RWPE2 (cell line): ENCODE measurements around the gene PSIP1.

Experiments
- ATAC-seq: fragments of 200-7000 bp; cut with Tn5 transposase; 3 replicates; pipeline ENCODE4 v1.9.1; 2021; ENCODE audit warnings: low read depth
- DNase-seq: peaks from one replicate; pipeline ENCODE4 v3.0.0-alpha.2; 2020; ENCODE audit warnings: low spot score
- H3K27ac ChIP-seq: fragments of 450-650 bp; 2 replicates; pipeline ENCODE4 v1.5.1; 2017; ENCODE audit warnings: mild to moderate bottlenecking; ENCODE audit not compliant: poor library complexity, severe bottlenecking
- H3K27me3 ChIP-seq: fragments of 250-450 bp; sonication (Bioruptor Pico); 2 replicates; pipeline ENCODE4 v1.5.1; 2021; ENCODE audit warnings: mild to moderate bottlenecking, moderate library complexity; ENCODE audit not compliant: insufficient read depth, poor library complexity, severe bottlenecking
- H3K36me3 ChIP-seq: fragments of 250-450 bp; sonication (Bioruptor Pico); 2 replicates; pipeline ENCODE4 v1.5.1; 2020; ENCODE audit warnings: low read depth, mild to moderate bottlenecking, moderate library complexity
- H3K4me1 ChIP-seq: fragments of 250-450 bp; sonication (Bioruptor Pico); 2 replicates; pipeline ENCODE4 v1.5.1; 2021; ENCODE audit warnings: mild to moderate bottlenecking, moderate library complexity; ENCODE audit not compliant: insufficient read depth, poor library complexity, severe bottlenecking
- H3K4me3 ChIP-seq: fragments of 250-450 bp; sonication (Bioruptor Pico); 2 replicates; pipeline ENCODE4 v1.5.1; 2021; ENCODE audit warnings: mild to moderate bottlenecking, moderate library complexity; ENCODE audit not compliant: severe bottlenecking
- H3K9me3 ChIP-seq: fragments of 250-450 bp; sonication (Bioruptor Pico); 2 replicates; pipeline ENCODE4 v1.5.1; 2021; ENCODE audit warnings: mild to moderate bottlenecking, moderate library complexity; ENCODE audit not compliant: severe bottlenecking
- TF ChIP-seq, protein P1 (sequence below): fragments of 450-650 bp; IDR thresholded peaks from one replicate; pipeline ENCODE4 v1.5.1; 2017; ENCODE audit warnings: mild to moderate bottlenecking, moderate library complexity; ENCODE audit not compliant: poor library complexity, severe bottlenecking

Gene PSIP1

DNA sequence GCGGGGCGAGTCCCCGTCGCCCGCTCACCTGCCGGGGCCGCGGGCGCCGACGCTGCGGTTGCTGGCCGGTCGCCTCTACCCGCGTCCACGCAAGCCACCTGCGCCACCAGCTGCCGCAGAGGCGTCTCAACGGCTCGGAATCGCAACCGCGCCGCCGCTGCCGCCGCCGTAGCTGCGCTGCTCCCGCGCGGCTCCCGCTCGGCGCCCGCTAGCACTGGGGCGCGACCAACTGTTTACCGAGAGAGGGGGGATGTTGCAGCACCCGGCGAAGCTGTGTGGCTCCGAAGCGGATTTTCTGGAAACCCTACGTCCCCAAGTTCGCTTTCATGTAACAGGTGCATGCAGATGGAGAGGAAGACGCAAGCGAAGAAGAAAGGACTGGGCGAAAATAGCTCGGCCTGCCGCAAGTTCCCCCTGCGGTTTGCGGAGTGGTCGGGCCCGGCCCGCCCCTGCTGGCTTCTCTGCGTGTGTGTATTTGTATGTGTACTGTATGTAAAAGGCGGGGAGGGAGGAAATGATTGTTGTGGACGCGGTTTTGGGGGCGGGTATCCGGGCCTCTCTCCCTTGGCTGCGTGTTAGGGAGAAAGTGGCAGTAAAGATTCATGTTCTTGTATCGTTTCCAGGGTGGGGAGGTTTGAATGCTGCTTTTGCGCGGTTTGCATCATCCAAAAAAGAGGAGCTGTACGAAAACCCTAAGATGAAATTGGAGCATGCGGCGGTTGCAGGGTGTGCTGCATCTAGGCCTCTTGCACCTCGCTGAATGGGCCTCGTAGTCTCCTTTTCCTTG is at the start of gene PSIP1:
TSS of gene PSIP1 (minus strand) at position 182 of the 787 bp plus-strand sequence. CDS start 782 bp downstream, outside the sequence.
- ATAC-seq (peak; percentile 81), DNase-seq (no peak)
- Histone ChIP-seq H3K9me3 (no peaks in the 10 kb centered on the region), H3K27ac (peak within 1 kb of the TSS; percentile 47), H3K36me3 (peaks cover 39% of the 10 kb centered on the region), H3K4me1 (peaks cover 20% of the 10 kb centered on the region), H3K27me3 (no peaks in the 10 kb centered on the region), H3K4me3 (peak within 1 kb of the TSS; percentile 91)
- TF ChIP-seq, protein P1, sequence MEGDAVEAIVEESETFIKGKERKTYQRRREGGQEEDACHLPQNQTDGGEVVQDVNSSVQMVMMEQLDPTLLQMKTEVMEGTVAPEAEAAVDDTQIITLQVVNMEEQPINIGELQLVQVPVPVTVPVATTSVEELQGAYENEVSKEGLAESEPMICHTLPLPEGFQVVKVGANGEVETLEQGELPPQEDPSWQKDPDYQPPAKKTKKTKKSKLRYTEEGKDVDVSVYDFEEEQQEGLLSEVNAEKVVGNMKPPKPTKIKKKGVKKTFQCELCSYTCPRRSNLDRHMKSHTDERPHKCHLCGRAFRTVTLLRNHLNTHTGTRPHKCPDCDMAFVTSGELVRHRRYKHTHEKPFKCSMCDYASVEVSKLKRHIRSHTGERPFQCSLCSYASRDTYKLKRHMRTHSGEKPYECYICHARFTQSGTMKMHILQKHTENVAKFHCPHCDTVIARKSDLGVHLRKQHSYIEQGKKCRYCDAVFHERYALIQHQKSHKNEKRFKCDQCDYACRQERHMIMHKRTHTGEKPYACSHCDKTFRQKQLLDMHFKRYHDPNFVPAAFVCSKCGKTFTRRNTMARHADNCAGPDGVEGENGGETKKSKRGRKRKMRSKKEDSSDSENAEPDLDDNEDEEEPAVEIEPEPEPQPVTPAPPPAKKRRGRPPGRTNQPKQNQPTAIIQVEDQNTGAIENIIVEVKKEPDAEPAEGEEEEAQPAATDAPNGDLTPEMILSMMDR, result no peak

DNA sequence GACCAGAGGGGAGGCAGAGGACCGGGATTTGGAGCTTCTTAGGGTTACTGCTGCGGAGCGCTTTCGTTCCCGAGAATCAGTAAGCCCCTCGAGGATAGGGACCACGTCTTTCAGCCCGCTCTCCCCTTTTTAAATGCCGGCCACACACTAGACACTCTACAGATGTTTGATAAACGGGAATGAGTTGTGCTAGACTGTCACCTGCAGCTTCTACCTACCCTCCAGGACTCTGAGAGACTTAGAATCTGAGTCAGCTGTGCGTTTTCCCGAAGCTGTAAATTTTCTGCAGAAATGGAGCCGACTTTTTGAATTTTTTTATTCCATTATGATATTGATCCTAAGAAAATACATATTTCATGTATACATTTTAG is 42.7 kb upstream of the PSIP1 start:
- TF ChIP-seq, protein P1, result no peak
- Histone ChIP-seq H3K4me3 (peak overlapping the region; percentile 47), H3K27me3 (no peaks in the 10 kb centered on the region), H3K27ac (peak overlapping the region; percentile 46), H3K4me1 (peaks cover 3% of the 10 kb centered on the region), H3K9me3 (no peaks in the 10 kb centered on the region), H3K36me3 (no peaks in the 10 kb centered on the region)
- DNase-seq (no peak), ATAC-seq (peak; percentile 1; the same call in 2 of the 3 replicates)

DNA sequence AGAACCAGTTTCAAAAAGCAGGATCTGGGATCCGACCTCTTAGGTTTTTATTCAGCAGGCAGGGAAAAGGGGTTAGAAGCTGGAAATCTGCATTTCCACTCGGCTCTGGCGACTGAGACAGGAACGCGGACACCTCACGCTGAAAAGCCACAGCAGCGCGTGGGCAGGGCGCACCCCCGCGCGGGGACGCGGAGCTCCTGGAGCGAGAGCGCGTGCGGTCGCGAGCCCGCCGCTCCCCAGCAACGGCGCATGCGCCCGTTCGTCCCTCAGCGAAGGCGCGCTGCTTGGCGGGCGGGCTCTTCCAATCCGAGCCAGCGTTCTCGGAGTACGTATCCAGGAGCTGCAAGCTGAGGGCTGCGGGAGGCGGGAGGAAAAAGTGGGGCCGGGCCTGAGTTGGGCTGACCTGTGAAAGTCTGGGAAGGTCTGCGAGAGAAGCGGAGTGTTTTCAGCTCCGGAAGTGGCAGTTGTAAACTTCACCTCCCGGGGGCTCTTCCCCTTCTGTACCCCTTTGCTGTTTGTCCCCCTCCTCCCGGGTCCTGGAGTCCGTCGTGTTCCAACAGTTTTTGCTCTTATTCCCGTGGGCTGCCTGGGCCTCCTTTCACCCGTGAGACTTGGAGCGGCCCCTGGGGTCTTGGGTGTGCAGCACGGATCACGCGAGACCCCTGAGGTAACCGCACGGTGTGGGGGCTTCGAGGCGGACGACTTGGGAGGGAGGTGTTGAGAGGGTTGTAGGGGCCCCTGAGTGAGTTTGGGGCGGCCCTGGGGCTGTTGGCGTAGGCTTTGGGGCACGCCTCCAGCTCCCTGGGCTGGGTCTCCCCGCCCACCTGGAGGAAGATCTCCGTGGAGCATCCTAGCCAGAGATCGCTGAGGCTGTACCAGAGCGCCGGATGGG is 42.1 kb upstream of the PSIP1 start, which contains the start of gene CCDC171:
TSS of gene CCDC171 (plus strand) at position 408 of the 892 bp plus-strand sequence. CDS start 11,046 bp downstream, outside the sequence.
- DNase-seq (peak; percentile 94), ATAC-seq (peak; percentile 97)
- Histone ChIP-seq H3K27me3 (no peaks in the 10 kb centered on the region), H3K36me3 (no peaks in the 10 kb centered on the region), H3K9me3 (no peaks in the 10 kb centered on the region), H3K4me3 (peak within 1 kb of the TSS; percentile 47), H3K4me1 (peaks cover 3% of the 10 kb centered on the region), H3K27ac (peak within 1 kb of the TSS; percentile 46)
- TF ChIP-seq, protein P1, result no peak

DNA sequence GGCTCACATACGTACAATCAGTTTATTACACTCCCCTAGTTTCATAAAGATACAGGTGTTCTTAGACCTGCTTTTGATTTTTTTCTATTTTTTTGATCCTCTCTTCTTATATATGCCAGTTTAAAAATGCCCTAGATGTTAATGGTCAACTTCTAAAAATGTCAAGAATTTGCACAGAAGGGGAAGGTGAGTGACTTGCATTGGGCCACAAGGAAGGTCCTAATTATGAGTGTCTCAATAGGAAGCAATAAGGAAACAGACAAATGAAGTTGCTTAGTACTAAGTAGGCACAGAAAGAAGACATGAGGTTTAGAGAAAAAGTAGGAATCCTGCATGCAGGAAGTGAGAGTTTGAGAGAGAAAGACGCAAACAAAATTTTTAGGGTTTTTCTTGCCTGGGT is 38.8 kb upstream of the PSIP1 start:
- Histone ChIP-seq H3K27me3 (no peaks in the 10 kb centered on the region), H3K4me1 (peaks cover 3% of the 10 kb centered on the region), H3K36me3 (no peaks in the 10 kb centered on the region), H3K27ac (no peak overlapping the region), H3K9me3 (no peaks in the 10 kb centered on the region), H3K4me3 (no peak overlapping the region)
- DNase-seq (no peak), ATAC-seq (no peak)
- TF ChIP-seq, protein P1, result no peak
